SK-N-SH (cell line): ENCODE measurements around the gene RAD51B. TPM values are rescaled to one million over a fixed set of nuclear protein-coding genes. Genes with fewer than 3 reads are reported as not detected.

Source experiments
- CTCF ChIA-PET: fragments of 300-600, 350-600 bp; formaldehyde crosslinking; extraction: SDS; loops from one replicate; lab custom pipeline; 2021; lab: Yijun Ruan, JAX
- POLR2A ChIA-PET: fragments of 350-600 bp; sonication (Branson Sonifier 250); formaldehyde crosslinking; extraction: SDS; loops from one replicate; lab custom pipeline; 2020; ENCODE audit warnings: antibody characterized with exemption, inconsistent platforms; lab: Yijun Ruan, JAX
- DNase-seq: peaks from one replicate; pipeline ENCODE4 v3.0.0; 2012
- H2AFZ ChIP-seq: fragments of 200-600 bp; sonication (generic); 2 replicates; pipeline ENCODE4 v1.8.1; 2016; ENCODE audit warnings: antibody characterized with exemption, mild to moderate bottlenecking, low read depth
- H3F3A ChIP-seq: fragments of 200-600 bp; sonication (generic); replicated peaks from 2 replicates; pipeline ENCODE3; 2016; ENCODE audit warnings: antibody characterized with exemption, mild to moderate bottlenecking; ENCODE audit not compliant: insufficient read depth
- H3K27ac ChIP-seq, 2 experiments: fragments of 200-500 bp in 1 of 2; fragments of 200-600 bp in 1 of 2; sonication (Bioruptor generic) in 1 of 2; sonication (generic), shearing (Covaris generic) in 1 of 2; 2 replicates each; pipeline versions ENCODE4 v1.5.1 to v1.6.1; 2014 to 2016; ENCODE audit warnings: low read depth in 2 of 2, inconsistent platforms in 1 of 2, low read length in 1 of 2, mild to moderate bottlenecking in 1 of 2, mixed read lengths in 1 of 2
- H3K27me3 ChIP-seq: fragments of 200-600 bp; sonication (generic), shearing (Covaris generic); 2 replicates; pipeline ENCODE4 v1.6.1; 2016; ENCODE audit warnings: mixed run types; ENCODE audit not compliant: insufficient read depth
- H3K36me3 ChIP-seq, 2 experiments: fragments of 200-500 bp in 1 of 2; fragments of 200-600 bp in 1 of 2; sonication (Bioruptor generic) in 1 of 2; sonication (generic) in 1 of 2; replicated peaks in 1 of 2; 2 replicates each; pipeline versions ENCODE3 to v1.5.1; 2014 to 2016; ENCODE audit warnings: low read length in 1 of 2, mild to moderate bottlenecking in 1 of 2; ENCODE audit not compliant: insufficient read depth in 2 of 2, control insufficient read depth in 1 of 2
- H3K4me1 ChIP-seq, 2 experiments: fragments of 200-500 bp in 1 of 2; fragments of 200-600 bp in 1 of 2; sonication (Bioruptor generic) in 1 of 2; sonication (generic), shearing (Covaris generic) in 1 of 2; 2 replicates each; pipeline versions ENCODE4 v1.5.1 to v1.6.1; 2014 to 2016; ENCODE audit warnings: low read depth in 1 of 2, low read length in 1 of 2, mixed run types in 1 of 2; ENCODE audit not compliant: insufficient read depth in 2 of 2, control insufficient read depth in 1 of 2
- H3K4me2 ChIP-seq: fragments of 200-600 bp; sonication (generic), shearing (Covaris generic); 2 replicates; pipeline ENCODE4 v1.6.1; 2017; ENCODE audit warnings: mixed run types
- H3K4me3 ChIP-seq, 2 experiments: fragments of 200-500 bp in 1 of 2; fragments of 200-600 bp in 1 of 2; sonication (Bioruptor generic) in 1 of 2; sonication (generic), shearing (Covaris generic) in 1 of 2; 2 replicates each; pipeline versions ENCODE4 v1.5.1 to v1.8.1; 2014 to 2016; ENCODE audit warnings: low read depth in 2 of 2, inconsistent platforms in 1 of 2, low read length in 1 of 2, mild to moderate bottlenecking in 1 of 2, mixed read lengths in 1 of 2, moderate library complexity in 1 of 2
- H3K79me2 ChIP-seq: fragments of 200-600 bp; sonication (generic); 2 replicates; pipeline ENCODE4 v1.8.1; 2017; ENCODE audit warnings: mild to moderate bottlenecking; ENCODE audit not compliant: insufficient read depth
- H3K9ac ChIP-seq: fragments of 200-600 bp; sonication (generic); 2 replicates; pipeline ENCODE4 v1.6.1; 2017; ENCODE audit warnings: mixed run types
- H3K9me2 ChIP-seq: fragments of 200-600 bp; sonication (generic); 2 replicates; pipeline ENCODE4 v1.6.1; 2017; ENCODE audit warnings: mixed run types
- H3K9me3 ChIP-seq: fragments of 200-600 bp; sonication (generic); 2 replicates; pipeline ENCODE4 v1.6.1; 2017; ENCODE audit warnings: mixed run types, mild to moderate bottlenecking, moderate library complexity
- H4K20me1 ChIP-seq: fragments of 200-600 bp; sonication (generic); 2 replicates; pipeline ENCODE4 v1.6.1; 2017; ENCODE audit warnings: mild to moderate bottlenecking, mixed run types; ENCODE audit not compliant: insufficient read depth
- CTCF ChIP-seq: fragments of 200-600 bp; sonication (generic); IDR thresholded peaks from 2 replicates; pipeline ENCODE4 v1.6.1; 2017; ENCODE audit warnings: antibody characterized with exemption, mild to moderate bottlenecking, moderate library complexity
- EP300 ChIP-seq, 2 experiments: IDR thresholded peaks; 2 replicates each; pipeline versions ENCODE4 v1.4.0 to v1.6.1; 2012; ENCODE audit warnings: borderline replicate concordance in 1 of 2, low read depth in 1 of 2, low read length in 1 of 2
- FOSL2 ChIP-seq: IDR thresholded peaks from 2 replicates; pipeline ENCODE4 v1.4.0; 2012; ENCODE audit warnings: low read depth, mild to moderate bottlenecking, moderate library complexity, borderline replicate concordance
- FOXJ3 ChIP-seq: sonication (generic); formaldehyde crosslinking; IDR thresholded peaks from 2 replicates; pipeline ENCODE4 v1.5.1; 2020; ENCODE audit warnings: mild to moderate bottlenecking, missing genetic modification reagents
- FOXM1 ChIP-seq: IDR thresholded peaks from 2 replicates; pipeline ENCODE4 v1.4.0; 2012; ENCODE audit warnings: low read depth, mild to moderate bottlenecking
- JUND ChIP-seq: IDR thresholded peaks from 2 replicates; pipeline ENCODE4 v1.4.0; 2012
- MAX ChIP-seq: IDR thresholded peaks from 2 replicates; pipeline ENCODE4 v1.4.0; 2012; ENCODE audit warnings: low read depth
- MEF2A ChIP-seq: IDR thresholded peaks from 2 replicates; pipeline ENCODE4 v1.4.0; 2012; ENCODE audit warnings: low read depth, borderline replicate concordance
- MXI1 ChIP-seq: IDR thresholded peaks from 2 replicates; pipeline ENCODE4 v1.6.1; 2012; ENCODE audit warnings: mild to moderate bottlenecking, low read depth, low read length, improper control_type of control experiment
- NFIC ChIP-seq: IDR thresholded peaks from 2 replicates; pipeline ENCODE4 v1.4.0; 2012; ENCODE audit warnings: borderline replicate concordance
- NRF1 ChIP-seq: IDR thresholded peaks from 2 replicates; pipeline ENCODE4 v1.6.1; 2012; ENCODE audit warnings: low read depth, mild to moderate bottlenecking, low read length
- RAD21 ChIP-seq: IDR thresholded peaks from 2 replicates; pipeline ENCODE4 v1.6.1; 2012; ENCODE audit warnings: mild to moderate bottlenecking, low read length
- REST ChIP-seq: IDR thresholded peaks from 2 replicates; pipeline ENCODE4 v1.6.1; 2012; ENCODE audit warnings: mild to moderate bottlenecking, low read depth, low read length, moderate library complexity
- RFX5 ChIP-seq: IDR thresholded peaks from 2 replicates; pipeline ENCODE4 v1.6.1; 2012; ENCODE audit warnings: mild to moderate bottlenecking, improper control_type of control experiment, low read length
- USF1 ChIP-seq: IDR thresholded peaks from 2 replicates; pipeline ENCODE4 v1.4.0; 2012; ENCODE audit warnings: low read depth, borderline replicate concordance
- USF2 ChIP-seq: fragments of 150-350 bp; IDR thresholded peaks from 2 replicates; pipeline ENCODE4 v1.6.1; 2017; ENCODE audit warnings: antibody characterized with exemption, low read length, low read depth, borderline replicate concordance
- YY1 ChIP-seq: IDR thresholded peaks from 2 replicates; pipeline ENCODE4 v1.4.0; 2012; ENCODE audit warnings: low read depth, mild to moderate bottlenecking
- WGBS: methylation state at CpG from one replicate; pipeline ENCODE4 v1.1.6; 2017; ENCODE audit warnings: low lambda C conversion rate; 5-methylcytosine and 5-hydroxymethylcytosine counted together
- polyA plus RNA-seq, 3 experiments: library from polyadenylated mRNA; depleted of rRNA; stranded (reverse); fragments of >200 nt; gene quantifications; 2 replicates each; pipeline ENCODE4 v1.2.3, GENCODE V29; 2012

Gene RAD51B
- polyA plus RNA-seq, 1 of the 3 experiments (the other 2 are of a cell fraction), result 6.0 TPM

GRCh38 chr14:67986131-67986841 lies 166.7 kb downstream of the RAD51B start:
- no peaks in the 10 kb centered on the region for H3K27me3 ChIP-seq
- no peak overlapping the region for H3K4me3 ChIP-seq
- H3K9me3 ChIP-seq, result no peaks in the 10 kb centered on the region
- no peaks in the 10 kb centered on the region for H4K20me1 ChIP-seq
- ChIA-PET POLR2A (no interaction called here), CTCF (interaction anchor here (0.6 kb wide), 1 partner anchor 171 kb away, joined by 3 read pairs; no protein-coding TSS in a partner anchor)
- H3K9me2 ChIP-seq, result no peaks in the 10 kb centered on the region
- no peaks in the 10 kb centered on the region for H3K79me2 ChIP-seq
- no peak for DNase-seq
- no peaks in the 10 kb centered on the region for H3K36me3 ChIP-seq
- H3K4me2 ChIP-seq, result 0 out of 2 replicates have a peak overlapping the region, but pooled peaks have one; percentile 21
- peaks cover 10% of the 10 kb centered on the region for H3F3A ChIP-seq
- H3K9ac ChIP-seq, result no peak overlapping the region
- peaks cover 0 to 4% of the 10 kb centered on the region in 2 experiments; a peak in 2 of 4 replicates for H3K4me1 ChIP-seq
- H2AFZ ChIP-seq, result no peak overlapping the region
- WGBS, result 53% methylated on average over 6 of the region's 6 CpGs
- peak overlapping the region in 1 of 2 experiments; percentile 67; a peak in 3 of 4 replicates for H3K27ac ChIP-seq
- no peak for TF ChIP-seq YY1
- no peak for TF ChIP-seq USF1
- no peak for TF ChIP-seq RFX5
- TF ChIP-seq FOSL2, result peak; percentile 31; the same call in 1 of the 2 replicates

GRCh38 chr14:67987606-67988005 lies 168.0 kb downstream of the RAD51B start:
- H3K36me3 ChIP-seq, result no peaks in the 10 kb centered on the region
- H2AFZ ChIP-seq, result no peak overlapping the region
- H3K9ac ChIP-seq, result no peak overlapping the region
- H3K4me2 ChIP-seq, result peak overlapping the region; percentile 45
- peaks cover 10% of the 10 kb centered on the region for H3F3A ChIP-seq
- no peaks in the 10 kb centered on the region for H4K20me1 ChIP-seq
- H3K4me1 ChIP-seq, result peaks cover 0 to 4% of the 10 kb centered on the region in 2 experiments; a peak in 2 of 4 replicates
- H3K27me3 ChIP-seq, result no peaks in the 10 kb centered on the region
- peak overlapping the region; percentile 54 to 67; a peak in 3 of 4 replicates for H3K27ac ChIP-seq
- H3K4me3 ChIP-seq, result no peak overlapping the region
- 63% methylated on average over 5 of the region's 5 CpGs for WGBS
- no peaks in the 10 kb centered on the region for H3K9me2 ChIP-seq
- DNase-seq, result no peak
- H3K79me2 ChIP-seq, result no peaks in the 10 kb centered on the region
- no peaks in the 10 kb centered on the region for H3K9me3 ChIP-seq
- CTCF ChIA-PET, result no interaction called here
- POLR2A ChIA-PET, result no interaction called here
- TF ChIP-seq CTCF, result no peak
- TF ChIP-seq FOXM1, result no peak
- TF ChIP-seq YY1, result 0 out of 2 replicates have a peak, but pooled peaks have one; percentile 16
- peak; percentile 9 to 80; a peak in 2 of 4 replicates for TF ChIP-seq EP300 (IDR thresholded peaks at IDR 0.05; ENCODE audit: borderline replicate concordance in 1 of 2, low read depth in 1 of 2, low read length in 1 of 2)
- no peak for TF ChIP-seq USF2
- no peak for TF ChIP-seq MXI1
- TF ChIP-seq REST, result no peak
- TF ChIP-seq USF1, result no peak
- TF ChIP-seq FOSL2, result no peak
- 0 out of 2 replicates have a peak, but pooled peaks have one; percentile 15 for TF ChIP-seq MAX
- TF ChIP-seq NFIC, result peak; percentile 88
- no peak for TF ChIP-seq RAD21
- TF ChIP-seq MEF2A, result no peak
- peak; percentile 36; the same call in 1 of the 2 replicates for TF ChIP-seq JUND
- TF ChIP-seq FOXJ3 (CRISPR knock-in tag), result no peak
- TF ChIP-seq NRF1, result no peak
